Hematopoietic multipotent progenitor cell treated with erythropoietin and hydrocortisone succinate and interleukin-3 and kit ligand, for 8 days (in vitro differentiated cells): ENCODE measurements around the gene EMILIN2.
A peak's percentile ranks its signal among the peaks of the same experiment; 100 is the strongest.

Experiments
- DNase-seq: peaks from one replicate; pipeline ENCODE4 v3.0.0-alpha.2; 2015

Gene EMILIN2

GRCh38 chr18:2917259-2918047, 70.6 kb downstream of the EMILIN2 start:
- no peak for DNase-seq

DNA sequence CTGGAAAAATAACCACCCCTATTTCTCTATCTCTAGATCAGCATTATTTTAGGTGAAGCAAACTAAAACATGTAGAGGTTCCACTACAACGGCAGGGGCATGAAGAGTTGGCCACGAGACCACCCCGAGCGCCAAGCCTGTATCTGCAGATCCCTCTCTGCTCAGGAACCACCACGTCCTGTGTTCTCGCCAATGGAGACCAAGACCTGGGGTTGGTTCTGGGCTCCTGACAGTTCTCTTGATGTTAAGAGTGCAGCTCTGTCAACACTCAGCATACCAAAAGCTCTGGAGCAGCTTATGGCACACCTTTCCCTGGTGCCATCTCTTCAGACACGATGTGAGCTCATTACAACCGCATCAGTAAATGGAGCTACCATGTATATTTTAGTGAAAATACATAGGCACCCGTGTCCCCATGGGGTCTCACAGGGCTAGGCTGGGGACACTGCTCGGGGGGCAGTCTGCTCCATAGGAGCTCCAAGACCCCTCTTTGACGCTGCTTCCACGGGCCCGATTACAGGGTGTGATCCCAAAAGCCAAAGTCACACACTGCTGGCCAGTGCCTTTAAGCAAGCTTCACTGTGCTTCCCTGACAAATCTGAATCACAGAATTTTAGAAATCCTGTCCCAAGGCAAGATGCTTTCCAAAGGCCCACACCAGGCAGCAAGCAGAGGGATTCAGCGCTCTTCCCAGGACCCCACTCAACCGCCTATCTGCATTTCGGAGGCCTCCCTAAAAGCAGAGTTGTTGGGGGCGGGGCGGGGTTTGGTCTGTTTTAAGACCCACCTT, 72.2 kb downstream of the EMILIN2 start:
- no peak for DNase-seq

DNA sequence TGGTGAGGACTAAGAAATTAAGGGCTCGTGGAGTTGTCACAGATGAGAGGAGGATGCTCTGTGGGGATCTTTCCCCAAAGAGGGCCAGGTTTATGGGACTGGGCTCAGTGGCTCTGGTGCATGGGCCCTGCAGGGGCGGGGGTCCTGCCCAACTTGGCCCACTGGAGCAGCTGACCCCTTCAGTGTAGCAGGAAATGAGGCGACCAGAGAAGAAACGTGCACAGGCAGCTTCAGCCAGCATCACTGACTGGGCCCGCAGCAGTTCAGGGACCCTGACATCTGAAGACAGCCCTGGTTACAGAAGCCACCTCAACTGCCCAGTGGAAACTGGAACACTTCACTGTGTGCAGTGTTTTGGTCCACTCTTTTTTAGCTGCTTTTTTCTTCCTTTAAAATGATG, 72.8 kb downstream of the EMILIN2 start:
- no peak for DNase-seq

- no peak for DNase-seq
Observed at GRCh38 chr18:2920027-2920426, 73.2 kb downstream of the EMILIN2 start.

GRCh38 chr18:2920546-2921343, 73.9 kb downstream of the EMILIN2 start:
- DNase-seq = no peak

- DNase-seq = no peak
Observed at GRCh38 chr18:2921778-2922177, 75.0 kb downstream of the EMILIN2 start.

- no peak for DNase-seq
Observed at GRCh38 chr18:2923464-2923863, 76.7 kb downstream of the EMILIN2 start.

DNA sequence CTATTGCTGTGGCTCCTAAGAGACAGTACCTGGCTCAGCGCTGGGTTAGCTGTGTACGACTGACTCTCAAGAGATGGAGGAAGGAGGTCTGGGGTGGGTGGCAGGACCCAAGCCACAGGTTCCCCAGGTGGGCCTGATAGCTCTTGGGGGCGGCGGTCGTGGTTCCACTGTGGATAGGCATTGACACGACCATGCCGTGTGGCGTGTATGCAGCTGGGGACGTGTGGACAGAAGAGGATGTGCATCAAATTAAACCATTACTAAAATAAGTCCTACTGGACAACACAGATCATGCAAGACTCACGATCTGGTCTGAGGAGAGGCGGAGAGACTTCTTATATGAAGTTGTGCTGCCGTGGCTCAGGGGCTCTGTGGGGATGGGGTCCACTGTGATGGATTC, 78.1 kb downstream of the EMILIN2 start:
- no peak for DNase-seq

GRCh38 chr18:2926528-2926927, 79.7 kb downstream of the EMILIN2 start:
- DNase-seq = no peak

- DNase-seq = no peak
Observed at GRCh38 chr18:2927745-2928144, 80.9 kb downstream of the EMILIN2 start.

DNA sequence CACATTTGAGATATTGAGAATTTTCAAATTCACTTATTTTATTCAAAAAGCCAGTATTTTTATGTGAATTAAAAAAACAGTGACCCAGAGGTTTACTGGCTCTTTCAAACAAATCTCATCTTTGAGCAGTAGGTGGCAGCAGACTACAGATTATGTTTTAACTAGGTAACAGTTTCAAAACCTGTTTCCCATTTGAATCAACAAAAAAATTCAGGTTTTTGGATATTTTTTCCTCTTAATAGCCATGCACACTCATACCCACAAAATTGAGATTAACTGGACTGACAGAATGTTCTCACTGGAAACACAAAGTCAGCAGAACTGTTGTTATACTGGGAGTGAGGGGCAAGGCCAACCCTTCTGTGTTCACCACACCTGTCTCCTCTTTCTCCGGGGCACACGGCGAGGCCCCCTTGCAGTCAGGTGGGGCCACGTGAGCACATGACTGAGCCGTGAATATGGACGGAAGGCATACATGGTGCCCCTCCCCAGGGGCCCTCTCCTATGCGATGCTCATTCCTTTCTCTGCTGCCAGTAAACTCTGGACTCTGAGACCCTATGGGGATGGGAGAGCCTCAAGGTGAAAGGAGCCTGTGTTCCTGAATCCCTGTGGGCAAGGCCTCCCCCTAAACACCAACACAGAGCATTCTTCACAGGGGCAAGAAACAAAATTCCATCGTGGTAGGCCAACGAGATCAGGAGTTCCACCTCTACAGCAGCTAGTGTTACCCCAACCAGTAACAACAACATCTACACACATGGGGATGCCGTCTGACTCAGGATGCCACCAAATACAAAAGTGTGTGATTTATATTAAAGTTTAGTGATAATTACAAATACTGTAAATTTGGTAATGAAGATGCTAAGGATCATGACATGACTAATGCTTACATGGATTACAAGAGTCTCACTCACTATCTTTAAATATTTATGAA, 85.7 kb downstream of the EMILIN2 start:
- peak; percentile 84 for DNase-seq

DNA sequence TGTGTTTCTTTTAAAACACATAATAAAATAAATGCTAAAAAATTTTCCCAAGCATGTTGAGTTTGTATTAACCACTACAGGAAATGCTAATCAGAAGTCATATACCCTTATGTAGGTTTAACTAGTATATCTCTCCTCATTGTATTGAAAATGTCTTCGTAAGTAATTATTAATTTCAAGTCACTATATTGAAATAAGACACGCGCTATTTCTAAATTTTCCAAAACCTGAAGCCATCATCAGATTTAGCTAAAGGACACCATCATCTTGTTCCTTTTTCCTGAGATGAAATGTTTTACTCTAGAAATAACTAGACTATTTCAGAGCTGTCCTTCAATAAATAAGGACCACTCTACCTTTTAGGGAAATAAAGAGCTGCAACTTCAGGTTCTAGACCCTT, 87.2 kb downstream of the EMILIN2 start:
- DNase-seq = no peak

GRCh38 chr18:2935438-2936192, 88.8 kb downstream of the EMILIN2 start:
- DNase-seq = peak; percentile 29

DNA sequence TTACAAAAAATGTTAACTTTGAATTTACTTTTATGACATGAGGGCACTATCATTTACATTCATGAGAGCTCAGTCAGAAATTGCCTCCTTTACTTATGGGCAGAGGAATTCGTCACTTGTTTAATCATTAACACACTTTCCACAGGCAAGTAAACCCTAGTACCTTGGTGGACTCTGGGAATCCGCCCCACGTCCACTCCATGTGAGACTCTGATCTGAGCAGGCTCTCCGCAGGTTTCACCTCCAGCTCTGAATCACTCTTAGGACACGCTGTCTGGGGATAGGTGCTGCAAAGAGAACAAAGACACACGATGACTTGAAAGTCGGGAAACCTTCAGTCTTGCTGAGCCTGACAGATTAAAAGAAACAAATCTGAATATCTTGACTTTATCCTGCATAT, 92.5 kb downstream of the EMILIN2 start:
- no peak for DNase-seq

- DNase-seq = peak; percentile 51
Observed at GRCh38 chr18:2948038-2948437, 101.2 kb downstream of the EMILIN2 start.

- DNase-seq = no peak
Observed at GRCh38 chr18:2952605-2953004, 105.8 kb downstream of the EMILIN2 start.

DNA sequence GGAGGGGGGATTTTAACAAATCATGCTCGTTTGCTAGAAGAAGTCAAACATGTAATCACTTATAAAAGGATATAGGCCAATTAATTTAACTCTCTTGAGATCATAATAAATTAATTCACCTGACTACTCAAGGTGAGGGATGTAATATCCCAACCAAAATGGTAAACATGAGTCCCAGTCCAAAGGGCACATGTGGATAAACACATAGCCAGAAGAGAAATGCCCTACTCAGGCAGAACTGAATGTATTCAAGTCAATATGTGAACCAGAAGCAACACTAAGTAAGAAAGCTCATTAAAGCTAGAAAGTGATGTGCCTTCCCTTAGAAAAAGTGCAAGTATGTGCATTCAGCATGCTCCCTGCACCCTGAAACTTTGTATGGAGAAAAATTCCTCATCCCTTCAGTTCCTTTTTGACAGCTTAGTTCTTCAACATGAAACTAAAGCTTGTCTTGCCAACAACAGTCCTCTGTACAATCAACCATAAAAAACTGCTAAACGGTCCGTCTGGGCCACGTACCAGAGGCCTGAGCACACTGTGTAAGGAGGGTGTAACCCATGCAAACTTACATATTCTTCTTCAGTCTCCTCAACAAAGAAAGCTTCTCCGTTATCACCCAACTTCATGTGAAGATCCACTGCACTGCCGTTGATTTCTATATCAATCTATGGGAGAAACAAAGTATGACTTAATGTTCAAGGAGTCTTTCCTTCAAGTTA, 107.3 kb downstream of the EMILIN2 start:
- no peak for DNase-seq

DNA sequence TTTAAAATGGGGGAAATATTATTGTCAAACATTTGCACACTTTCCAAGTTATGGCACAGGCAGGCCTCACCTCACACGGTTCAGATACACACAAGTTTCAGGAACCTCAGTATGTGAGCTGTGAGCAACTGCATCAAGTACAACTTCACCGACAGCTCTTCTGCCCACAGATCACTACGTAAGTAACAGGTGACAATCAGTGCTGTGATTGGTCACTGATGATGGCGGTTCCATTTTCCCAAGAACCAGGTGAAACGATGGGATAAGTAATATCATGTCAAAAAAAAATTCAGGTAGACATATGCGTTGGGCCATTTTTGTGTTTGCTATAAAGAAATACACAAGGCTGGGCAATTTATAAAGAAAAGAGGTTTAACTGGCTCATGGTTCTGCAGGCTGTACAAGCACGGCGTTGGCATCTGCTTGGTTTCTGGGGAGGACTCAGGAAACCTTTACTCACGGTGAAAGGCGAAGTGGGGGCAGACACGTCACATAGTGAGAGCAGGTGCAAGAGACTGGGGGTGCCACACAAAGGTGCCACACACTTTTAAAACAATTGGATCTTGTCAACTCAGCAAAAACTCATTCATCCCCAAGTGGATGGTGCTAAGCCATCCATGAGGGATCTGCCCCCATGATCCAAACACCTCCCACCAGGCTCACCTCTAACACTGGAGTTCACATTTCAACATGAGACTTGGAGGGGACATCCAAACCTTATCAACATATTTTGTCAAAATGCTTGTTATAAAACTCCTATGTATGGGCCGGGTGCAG, 108.3 kb downstream of the EMILIN2 start:
- DNase-seq = no peak

- DNase-seq = no peak
Observed at GRCh38 chr18:2956056-2956455, 109.2 kb downstream of the EMILIN2 start.

GRCh38 chr18:2958819-2959298, 112.1 kb downstream of the EMILIN2 start:
- no peak for DNase-seq
